HS-5 (cell line): ENCODE results near the gene MLST8.
"Not testable (repeated sequence)": the region's sequence is repeated elsewhere in the genome, so short reads cannot be mapped to it uniquely, and the experiment has no call there.

Experiments used
- DNase-seq: peaks from one replicate; pipeline ENCODE4 v3.0.0-alpha.2; 2012; ENCODE audit warnings: low read depth

The MLST8 gene

DNA sequence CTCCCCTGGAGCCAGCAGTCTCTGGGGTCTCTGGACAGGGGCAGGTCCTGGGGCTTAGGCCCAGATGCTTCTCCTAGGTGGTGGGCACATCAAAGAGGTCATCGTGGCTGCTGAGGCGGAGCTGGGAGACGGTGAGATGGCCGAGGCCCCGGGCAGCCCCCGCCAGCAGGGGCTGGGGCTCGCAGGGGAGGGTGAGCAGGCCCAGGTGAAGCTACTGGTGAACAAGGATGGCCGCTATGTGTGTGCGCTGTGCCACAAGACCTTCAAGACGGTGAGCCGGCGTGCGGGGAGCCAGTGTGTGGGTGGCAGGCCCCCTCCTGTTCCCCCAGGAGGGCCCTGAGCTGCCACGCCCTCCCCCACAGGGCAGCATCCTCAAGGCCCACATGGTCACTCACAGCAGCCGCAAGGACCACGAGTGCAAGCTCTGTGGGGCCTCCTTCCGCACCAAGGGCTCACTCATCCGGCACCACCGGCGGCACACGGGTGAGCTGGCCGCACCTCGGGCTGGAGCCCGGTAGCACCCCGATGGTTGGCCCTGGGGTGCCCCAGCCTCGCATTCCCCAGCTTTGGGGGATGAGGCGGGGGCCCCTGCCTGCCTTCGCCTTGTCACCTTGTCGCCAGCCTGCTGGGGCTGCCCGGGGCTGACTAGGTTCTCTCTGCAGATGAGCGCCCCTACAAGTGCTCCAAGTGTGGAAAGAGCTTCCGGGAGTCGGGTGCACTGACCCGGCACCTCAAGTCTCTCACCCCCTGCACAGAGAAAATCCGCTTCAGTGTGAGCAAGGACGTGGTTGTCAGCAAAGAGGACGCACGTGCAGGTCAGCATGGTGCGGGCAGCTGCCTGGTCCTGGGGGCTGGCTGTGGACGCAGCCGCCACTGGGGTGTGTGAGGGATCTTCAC lies 27.1 kb downstream of the MLST8 start:
- no peak for DNase-seq

DNA sequence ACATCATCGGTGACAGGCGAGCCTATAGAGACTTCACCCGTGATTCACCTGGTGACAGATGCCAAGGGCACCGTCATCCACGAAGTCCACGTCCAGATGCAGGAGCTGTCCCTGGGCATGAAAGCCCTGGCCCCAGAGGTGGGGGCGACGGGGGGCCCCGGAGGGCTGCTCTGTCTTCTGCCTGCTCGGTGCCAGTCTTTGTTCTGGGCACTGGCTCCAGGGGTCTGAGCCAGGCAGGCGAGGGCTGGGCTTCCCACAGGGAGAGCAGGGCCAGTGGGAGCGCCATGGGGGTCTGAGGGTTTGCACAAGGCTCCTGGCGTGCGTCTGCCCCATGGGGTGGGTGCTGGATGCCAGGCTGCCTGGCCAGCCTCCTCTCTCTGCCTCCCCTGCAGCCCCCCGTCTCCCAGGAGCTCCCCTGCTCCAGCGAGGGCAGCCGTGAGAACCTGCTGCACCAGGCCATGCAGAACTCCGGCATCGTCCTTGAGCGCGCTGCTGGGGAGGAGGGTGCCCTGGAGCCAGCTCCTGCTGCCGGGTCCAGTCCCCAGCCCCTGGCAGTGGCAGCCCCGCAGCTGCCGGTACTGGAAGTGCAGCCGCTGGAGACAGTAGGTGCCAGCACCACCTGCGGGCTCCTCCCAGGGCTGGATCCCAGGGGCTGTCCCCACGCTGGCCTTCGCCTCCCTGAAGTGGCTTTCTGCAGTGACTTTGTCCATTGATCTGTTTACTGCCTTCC lies 28.0 kb downstream of the MLST8 start:
- no peak for DNase-seq

DNA sequence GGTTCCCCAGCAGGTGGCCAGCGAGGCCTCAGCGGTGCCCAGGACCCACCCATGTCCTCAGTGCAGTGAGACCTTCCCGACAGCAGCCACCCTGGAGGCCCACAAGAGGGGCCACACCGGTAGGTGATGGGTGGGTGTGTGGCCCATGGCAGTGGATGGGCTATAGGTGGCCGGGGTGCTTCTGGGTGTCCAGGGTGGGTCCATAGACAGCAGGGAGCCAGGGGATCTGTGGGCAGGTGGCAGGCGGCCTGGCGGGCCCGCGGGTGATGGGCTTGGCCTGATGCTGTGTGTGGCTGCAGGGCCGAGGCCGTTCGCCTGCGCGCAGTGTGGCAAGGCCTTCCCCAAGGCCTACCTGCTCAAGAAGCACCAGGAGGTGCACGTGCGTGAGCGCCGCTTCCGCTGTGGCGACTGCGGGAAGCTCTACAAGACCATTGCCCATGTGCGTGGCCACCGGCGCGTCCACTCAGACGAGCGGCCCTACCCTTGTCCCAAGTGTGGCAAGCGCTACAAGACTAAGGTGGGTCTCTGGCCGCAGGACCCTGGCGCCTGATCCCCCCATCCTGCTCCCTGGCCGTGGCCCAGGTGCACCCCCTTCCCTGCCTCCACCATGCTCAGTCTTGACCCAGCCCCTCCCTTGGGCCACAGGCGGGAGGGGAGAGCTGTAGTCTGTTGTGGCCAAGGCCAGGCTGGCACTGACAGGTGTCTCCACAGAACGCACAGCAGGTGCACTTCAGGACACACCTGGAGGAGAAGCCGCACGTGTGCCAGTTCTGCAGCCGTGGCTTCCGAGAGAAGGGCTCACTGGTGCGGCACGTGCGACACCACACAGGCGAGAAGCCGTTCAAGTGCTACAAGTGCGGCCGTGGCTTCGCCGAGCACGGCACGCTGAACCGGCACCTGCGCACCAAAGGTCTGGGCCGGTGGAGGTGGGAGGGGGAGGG lies 28.9 kb downstream of the MLST8 start:
- DNase-seq: no peak

DNA sequence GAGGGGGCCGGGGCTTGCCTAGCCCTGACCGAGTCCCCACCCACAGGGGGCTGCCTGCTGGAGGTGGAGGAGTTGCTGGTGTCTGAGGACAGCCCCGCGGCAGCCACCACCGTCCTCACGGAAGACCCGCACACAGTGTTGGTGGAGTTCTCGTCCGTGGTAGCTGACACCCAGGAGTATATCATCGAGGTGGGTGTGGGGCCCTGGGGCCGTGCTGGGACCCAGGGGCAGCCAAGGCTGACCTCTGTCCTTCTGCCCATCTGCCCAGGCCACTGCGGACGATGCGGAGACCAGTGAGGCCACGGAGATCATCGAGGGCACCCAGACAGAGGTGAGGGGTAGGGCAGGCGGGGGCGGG lies 29.5 kb downstream of the MLST8 start:
- no peak for DNase-seq

DNA sequence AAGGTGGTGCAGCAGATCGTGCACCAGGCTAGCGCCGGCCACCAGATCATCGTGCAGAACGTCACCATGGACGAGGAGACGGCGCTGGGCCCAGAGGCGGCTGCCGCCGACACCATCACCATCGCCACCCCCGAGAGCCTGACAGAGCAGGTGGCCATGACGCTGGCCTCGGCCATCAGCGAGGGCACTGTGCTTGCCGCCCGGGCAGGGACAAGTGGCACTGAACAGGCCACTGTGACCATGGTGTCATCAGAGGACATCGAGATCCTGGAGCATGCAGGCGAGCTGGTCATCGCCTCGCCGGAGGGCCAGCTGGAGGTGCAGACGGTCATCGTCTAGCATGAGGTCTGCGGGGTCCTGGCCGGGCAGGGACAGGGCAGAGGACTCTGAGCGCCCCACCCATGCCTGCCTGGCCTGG lies 30.0 kb downstream of the MLST8 start:
- no peak for DNase-seq

DNA sequence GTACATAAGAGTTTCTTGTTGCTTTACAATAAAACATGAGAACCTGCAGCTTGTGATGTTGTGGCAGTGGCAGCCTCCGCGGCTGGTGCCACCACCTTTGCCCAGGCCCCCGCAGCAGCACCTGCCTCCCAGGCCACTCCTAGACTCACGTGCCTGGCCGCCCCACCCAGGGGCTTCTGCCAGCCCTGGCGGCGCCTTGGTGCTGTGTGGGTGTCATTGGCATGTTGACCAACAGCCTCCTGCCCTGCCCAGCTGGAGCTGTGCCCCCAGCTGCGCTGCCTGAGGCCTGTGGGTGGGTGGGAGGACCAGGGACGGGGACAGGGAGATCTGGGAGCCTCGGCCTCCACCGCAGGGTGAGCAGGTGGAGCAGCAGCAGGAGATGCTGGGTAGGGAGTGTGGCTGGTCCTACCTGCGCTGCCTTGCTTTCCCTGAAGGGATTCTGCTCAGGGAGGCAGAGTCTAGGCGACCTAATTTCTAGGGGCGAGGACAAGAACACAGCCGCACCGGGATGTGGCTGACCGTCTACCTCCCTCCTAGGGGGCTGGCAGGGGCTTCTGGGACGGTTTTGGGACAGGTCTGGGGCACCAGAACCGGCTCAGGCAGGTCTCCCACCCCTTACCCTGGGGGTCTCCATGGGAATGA lies 30.6 kb downstream of the MLST8 start:
- DNase-seq: no peak

DNA sequence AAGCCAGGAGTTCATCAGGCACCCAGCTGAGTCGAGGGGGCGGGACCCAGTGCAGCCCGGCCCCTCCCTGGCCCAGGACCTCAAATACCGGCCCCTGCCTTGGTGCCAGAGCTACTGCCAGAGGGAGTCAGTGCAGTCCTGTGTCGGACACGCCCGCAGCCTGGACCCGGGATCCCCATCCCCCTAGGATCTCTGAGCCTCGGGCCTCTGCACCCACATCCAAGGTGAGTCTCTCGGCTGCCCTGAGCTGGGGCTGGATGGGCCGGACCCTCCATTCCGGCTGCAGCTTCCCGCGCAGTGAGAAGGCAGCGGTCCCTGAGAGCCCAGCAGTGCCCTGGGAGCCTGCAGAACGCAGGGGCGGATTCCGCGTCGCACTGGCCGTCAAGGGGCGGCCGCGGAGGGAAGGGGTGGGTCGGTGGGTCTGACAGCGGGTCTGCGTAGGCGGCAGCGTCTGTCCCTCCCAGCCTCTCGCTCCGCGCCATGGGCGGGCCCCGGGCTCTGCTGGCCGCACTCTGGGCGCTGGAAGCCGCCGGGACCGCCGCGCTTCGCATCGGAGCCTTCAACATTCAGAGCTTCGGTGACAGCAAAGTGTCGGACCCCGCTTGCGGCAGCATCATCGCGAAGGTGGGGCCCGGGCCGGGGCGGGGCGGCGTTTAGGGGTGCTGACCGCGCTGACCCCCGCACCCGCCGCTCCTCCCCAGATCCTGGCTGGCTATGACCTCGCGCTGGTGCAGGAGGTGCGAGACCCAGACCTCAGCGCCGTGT lies 31.3 kb downstream of the MLST8 start, which contains the start of gene DNASE1L2:
Gene DNASE1L2 (plus strand): TSS at position 108 of the 765 bp plus-strand sequence. CDS start 373 bp downstream, at position 481.
- no peak for DNase-seq

DNA sequence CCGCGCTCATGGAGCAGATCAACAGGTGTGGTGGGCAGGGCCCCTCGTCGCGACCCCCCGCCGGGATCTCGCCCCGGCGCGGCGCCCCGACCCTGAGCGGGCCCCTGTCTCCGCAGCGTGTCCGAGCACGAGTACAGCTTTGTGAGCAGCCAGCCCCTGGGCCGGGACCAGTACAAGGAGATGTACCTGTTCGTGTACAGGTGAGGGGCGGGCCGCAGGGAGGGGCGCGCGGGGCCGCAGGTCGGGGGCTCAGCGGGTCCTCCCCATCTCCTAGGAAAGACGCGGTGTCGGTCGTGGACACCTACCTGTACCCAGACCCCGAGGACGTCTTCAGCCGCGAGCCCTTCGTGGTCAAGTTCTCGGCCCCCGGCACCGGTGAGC lies 31.8 kb downstream of the MLST8 start:
- no peak for DNase-seq

DNA sequence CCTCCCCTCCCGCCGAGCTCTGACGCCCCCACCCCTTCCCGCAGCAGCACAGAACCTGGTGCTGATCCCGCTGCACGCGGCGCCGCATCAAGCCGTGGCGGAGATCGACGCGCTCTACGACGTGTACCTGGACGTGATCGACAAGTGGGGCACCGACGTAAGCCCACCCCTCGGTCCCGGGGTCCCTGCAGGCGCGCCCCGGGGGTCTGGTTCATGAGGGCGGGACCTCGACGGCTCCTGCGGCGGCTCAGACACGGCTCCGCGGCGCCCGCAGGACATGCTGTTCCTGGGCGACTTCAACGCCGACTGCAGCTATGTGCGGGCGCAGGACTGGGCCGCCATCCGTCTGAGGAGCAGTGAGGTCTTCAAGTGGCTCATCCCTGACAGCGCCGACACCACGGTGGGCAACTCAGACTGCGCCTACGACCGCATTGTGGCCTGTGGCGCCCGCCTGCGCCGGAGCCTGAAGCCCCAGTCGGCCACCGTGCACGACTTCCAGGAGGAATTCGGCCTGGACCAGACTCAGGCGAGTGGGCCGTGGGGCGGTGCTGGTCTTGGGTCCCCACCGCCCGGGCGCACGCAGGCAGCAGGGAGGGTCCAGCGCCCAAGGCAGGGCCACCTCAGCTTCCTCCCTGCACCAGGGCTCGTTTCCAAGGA lies 32.4 kb downstream of the MLST8 start:
- DNase-seq: no peak

DNA sequence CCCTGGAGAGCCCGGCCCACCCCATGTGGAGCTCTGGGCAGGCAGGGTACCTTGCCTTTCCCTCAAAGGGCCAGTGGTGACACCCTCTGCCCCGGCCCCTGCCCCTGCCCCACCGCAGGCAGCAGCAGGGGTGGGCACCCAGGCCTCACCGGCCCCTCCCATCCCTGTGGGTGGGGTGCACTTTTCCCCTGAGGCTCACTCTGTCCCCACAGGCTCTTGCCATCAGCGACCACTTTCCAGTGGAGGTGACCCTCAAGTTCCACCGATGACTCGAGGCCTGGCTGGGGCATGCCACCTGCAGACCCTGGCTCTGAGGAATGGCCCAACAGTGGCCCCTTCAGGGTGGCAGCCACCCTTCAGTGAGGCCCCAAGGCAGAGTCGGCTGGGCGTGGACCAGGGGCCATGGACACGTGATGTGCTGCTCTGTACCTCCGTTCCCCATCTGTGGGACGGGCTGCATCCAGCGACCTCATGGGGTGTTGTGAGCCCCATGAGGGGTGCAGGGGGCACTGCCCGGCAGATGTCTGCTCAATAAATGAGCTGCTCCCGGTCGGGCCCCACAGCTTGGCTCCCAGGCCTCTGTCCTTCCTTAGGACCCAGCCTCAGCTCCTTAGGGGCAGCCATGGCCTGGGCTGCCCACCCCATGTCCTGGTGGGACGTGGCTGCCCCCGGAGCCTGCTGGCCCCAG lies 33.0 kb downstream of the MLST8 start:
- DNase-seq: no peak

DNA sequence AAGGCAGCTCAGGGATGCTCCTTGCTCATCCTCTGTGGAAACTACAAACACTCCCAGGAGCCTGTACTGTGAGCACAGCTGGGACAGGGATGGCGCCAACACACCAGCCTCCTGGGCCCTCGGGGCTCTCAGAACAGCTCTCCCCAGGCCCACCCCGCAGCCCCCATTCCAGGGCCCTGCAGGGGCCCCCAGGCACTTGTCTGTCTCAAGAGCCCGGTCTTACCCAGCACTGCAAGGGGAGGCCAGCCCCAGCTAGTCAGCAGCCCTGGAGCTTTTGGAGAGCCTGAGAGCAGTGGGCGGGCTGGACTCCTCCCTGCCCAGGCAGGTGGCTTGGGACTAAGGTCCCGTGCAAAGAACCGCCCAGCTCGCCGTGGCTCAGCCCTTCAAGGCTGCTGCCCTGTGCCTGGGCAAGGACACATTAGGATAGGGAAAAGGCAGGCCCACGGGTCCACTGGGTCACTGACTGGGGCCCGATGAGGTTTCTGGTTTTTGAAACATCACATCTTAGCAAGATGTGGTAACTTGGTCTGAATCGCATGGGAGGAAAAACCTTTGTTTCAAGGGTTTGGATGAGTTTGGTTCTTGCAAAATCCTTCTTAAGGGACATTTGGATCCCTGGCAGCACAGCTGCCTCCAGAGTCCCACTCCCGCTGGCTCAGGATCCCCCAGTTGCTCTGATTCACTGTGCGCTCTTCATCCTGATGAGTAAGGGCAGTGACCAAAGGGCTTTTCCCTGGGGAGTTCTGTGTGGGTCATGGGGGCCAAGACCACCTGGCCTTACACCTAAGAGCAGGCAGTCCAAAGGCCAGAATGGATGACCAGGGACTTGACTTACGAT lies 33.8 kb downstream of the MLST8 start:
- DNase-seq: no peak

DNA sequence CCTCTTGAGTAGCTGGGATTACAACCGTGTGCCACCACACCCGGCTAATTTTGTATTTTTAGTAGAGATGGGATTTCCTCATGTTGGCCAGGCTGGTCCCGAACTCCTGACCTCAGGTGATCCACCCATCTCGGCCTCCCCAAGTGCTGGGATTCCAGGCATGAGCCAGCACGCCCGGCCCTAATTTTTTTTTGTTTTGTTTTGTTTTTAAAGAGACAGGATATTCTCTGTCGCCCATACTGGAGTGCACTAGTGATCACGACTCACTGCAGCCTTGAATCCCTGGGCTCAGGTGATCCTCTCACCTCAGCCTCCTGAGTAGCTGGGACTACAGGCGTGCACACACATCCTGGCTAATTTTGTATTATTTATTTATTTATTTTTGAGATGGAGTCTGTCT lies 35.1 kb downstream of the MLST8 start:
- DNase-seq: not testable (repeated sequence)

DNA sequence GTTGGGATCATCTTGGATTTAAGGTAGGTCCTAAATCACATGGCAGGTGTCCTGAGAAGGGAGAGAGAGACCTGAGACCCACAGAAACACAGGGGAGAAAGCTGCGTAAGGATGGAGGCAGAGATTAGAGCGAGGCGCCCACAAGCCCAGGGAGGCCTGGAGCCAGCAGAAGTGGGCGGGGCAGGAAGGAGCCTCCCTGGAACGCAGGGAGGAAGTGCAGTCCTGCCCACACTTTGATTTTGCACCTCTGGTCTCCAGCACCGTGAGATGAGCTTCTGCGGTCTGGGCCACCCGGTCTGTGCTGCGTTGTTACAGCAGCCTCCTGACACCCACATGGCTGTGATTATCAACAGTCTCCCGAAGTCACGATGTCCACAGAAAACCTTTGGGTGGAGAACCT lies 37.3 kb downstream of the MLST8 start:
- no peak for DNase-seq

DNA sequence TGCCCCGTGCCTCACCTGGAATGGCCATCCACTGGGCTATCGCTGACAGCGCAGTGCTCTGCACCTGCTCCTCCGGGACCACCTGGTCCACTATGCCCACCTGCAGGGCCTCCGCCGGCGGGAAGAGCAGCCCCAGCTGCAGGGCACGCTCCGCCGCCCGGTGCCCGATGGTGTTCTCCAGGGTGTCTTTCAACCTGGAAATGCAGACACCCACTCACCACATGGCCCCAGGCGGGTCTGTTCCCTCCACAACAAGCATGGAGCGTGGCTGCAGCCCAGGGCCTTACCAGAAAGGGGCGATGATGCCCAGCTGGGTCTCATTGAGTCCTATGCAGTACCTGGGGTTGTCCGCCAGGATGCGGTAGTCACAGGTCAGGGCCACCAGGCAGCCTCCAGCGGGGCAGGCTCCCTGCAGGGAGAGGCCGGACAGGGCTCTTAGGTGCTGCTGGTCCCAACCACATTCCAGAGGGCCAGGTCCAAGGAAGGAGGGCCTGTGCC lies 37.8 kb downstream of the MLST8 start:
- DNase-seq: no peak

DNA sequence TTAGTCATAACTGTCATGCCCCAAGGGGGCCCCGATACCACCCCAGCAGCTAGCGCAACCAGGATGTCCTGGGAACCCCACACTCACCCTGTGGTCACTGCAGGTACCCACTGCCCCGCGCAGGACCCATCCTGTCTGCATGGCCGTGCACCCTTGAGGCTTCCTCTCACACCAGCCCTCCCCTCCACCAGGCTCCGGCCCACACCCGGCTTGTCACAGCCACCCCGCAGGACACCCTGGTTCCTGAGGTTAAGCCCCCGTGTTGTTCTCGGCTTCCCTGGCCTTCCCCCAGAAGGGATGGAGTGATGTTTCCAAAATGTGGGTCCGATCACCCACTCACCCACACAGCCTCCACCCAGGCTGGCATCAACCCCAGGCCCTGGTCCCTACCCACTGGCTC lies 38.5 kb downstream of the MLST8 start:
- DNase-seq: no peak

DNA sequence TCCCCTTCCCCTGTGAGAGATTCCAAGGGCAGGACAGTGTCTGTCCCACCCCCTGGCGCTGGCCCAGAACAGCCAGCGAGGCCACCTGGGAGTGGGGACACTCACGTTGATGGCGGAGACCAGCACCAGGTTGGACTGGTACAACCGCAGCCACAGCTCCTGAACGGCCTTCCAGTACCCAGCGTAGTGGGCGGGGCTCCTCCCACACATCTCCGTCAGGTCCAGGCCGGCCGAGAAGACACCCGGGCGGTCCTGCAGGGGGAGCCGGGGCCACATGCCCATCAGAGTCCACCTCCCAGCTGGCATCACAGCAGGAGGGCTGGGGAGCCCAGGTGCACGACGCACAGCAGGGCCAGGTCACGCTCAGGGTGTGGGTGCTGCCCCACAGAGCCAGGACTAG lies 39.0 kb downstream of the MLST8 start:
- DNase-seq: no peak

DNA sequence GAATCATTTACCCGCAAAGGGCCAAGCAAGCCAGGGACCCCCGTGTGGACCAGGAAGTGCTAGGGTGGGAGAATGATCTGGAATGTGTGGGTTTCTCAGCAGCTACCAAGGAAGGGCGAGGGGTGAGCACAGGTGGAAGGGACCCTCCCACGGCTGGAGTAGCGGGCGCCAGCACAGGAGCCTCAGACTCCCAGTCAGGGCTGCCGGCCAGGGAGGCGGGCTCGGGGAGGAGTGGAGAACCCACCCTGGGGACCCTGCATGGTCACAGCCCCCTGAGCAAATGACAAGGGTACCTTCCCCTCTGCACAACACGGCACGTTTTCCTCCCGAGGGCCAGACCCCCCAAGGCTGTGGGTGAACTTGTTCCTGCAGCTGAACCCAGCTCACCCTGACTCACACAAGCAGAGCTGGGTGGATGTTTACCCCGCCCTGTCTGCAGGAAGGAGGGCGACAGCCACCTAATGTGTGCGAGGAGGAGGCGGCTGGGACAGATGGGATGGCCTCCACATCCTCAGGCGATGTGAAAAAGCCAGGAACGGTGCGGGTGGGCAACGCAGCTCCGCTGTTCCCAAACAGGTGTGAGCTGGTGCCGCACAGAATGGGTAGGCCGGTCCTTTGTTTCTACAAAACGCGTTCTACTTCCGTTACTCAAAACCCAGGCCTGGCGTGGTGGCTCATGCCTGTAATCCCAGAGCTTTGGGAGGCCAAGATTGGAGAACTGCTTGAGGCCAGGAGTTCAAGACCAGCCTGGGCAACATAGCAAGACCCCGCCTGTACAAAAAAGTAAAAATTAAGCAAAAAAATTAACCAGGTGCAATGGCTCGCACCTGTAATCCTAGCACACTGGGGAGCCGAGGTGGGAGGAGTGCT lies 39.9 kb downstream of the MLST8 start:
- no peak for DNase-seq
